Adrenal gland (tissue), 5 donors: ENCODE data around the gene C4orf33.

Experiments used
- POLR2A ChIP-seq, 2 donors: fragments of 450-650 bp; IDR thresholded peaks; one replicate each; pipeline ENCODE4 v1.6.1; 2017; ENCODE audit warnings: antibody characterized with exemption in 2 of 2, mild to moderate bottlenecking in 2 of 2, moderate library complexity in 1 of 2
- TF ChIP-seq, protein P1 (sequence below), 6 experiments: fragments of 450-650 bp in 4 of 6; fragments of 200-600 bp in 2 of 6; sonication (generic) in 1 of 6; IDR thresholded peaks; 1 replicate in 5 of 6; 2 replicates in 1 of 6; pipeline versions ENCODE4 v1.5.1 to v1.8.0; 2016 to 2021; ENCODE audit warnings: antibody characterized with exemption in 6 of 6, mild to moderate bottlenecking in 2 of 6, moderate library complexity in 1 of 6
- donor health status: DM: no; HTN: no; CAD: no.

DNA sequence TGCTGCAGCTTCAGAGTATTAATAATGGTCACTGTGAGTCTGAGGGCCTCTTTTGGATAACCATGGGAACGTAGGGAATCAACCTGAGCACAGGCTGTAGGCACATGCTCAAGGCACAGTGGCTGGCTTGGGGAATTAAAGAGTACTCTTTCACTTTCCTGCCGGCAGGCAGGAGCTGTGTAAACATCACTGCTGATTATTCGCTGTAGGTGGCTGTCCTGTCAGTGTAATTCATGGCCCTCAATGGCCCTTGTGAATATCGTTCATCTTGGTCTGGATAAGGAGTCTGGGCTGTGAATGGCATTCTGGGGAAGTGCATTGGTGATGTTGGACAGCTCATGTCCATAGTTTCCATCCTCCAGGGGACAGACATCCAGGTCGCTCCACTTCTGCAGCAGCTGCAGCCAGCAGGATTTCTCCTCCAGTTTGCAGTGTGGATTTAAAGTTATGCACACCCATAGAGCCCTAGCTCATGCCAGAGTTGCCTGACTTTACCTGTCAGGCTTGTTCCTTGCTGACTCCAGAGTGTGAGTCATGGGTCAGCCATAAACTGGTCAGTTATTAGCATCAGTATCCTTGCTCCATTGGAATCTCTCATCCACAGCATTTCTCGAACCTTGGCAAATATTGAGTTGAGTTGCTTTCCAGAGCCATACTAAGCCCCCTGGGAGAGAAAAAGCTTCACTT lies 43.0 kb downstream of the C4orf33 start:
- TF ChIP-seq POLR2A (IDR thresholded peaks at IDR 0.05), result no peak
- TF ChIP-seq, protein P1, sequence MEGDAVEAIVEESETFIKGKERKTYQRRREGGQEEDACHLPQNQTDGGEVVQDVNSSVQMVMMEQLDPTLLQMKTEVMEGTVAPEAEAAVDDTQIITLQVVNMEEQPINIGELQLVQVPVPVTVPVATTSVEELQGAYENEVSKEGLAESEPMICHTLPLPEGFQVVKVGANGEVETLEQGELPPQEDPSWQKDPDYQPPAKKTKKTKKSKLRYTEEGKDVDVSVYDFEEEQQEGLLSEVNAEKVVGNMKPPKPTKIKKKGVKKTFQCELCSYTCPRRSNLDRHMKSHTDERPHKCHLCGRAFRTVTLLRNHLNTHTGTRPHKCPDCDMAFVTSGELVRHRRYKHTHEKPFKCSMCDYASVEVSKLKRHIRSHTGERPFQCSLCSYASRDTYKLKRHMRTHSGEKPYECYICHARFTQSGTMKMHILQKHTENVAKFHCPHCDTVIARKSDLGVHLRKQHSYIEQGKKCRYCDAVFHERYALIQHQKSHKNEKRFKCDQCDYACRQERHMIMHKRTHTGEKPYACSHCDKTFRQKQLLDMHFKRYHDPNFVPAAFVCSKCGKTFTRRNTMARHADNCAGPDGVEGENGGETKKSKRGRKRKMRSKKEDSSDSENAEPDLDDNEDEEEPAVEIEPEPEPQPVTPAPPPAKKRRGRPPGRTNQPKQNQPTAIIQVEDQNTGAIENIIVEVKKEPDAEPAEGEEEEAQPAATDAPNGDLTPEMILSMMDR (IDR thresholded peaks at IDR 0.05), result no peak
